Neural progenitor cell (in vitro differentiated cells): ENCODE measurements around the gene SMYD3.

Experiments used
- CTCF ChIP-seq: fragments of 200-600 bp; sonication (generic); IDR thresholded peaks from 2 replicates; pipeline ENCODE4 v1.5.1; 2017; ENCODE audit warnings: antibody characterized with exemption, mild to moderate bottlenecking
- EZH2phosphoT487 ChIP-seq: fragments of 200-600 bp; sonication (generic); IDR thresholded peaks from 2 replicates; pipeline ENCODE4 v1.6.1; 2017; ENCODE audit warnings: antibody characterized with exemption

DNA sequence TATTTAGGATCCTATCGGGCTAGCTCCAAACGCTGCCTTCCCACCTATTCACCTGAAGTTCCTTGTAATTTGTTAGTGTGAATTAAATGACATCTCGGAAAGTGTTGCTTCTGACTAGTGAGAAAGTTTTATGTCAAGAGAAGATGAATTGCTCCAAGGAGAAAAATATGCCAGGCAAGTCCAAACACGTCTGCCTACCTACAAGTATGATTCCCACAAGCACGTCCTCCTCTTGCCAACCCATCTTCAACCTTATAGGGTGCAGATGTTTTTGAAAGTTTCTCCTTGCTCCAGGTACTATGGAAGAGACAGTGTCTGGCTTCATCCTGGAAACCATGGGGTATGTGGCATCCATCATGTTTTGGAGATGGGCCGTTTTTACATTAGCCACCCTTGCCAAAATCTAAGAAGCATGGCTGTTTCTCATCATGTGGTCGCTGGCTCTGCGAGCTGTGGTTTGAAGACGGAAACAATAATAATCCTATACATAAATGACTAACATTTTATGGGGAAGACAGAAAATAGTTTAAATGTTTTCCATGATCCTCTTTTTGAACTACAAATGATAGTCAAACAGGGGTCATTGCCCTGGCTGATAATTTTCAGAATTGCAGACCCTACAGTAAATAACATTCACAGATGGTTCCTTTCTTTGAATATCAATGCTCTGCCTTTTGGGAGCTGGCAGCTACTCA is 505.8 kb downstream of the SMYD3 start:
- TF ChIP-seq CTCF (no peak), EZH2phosphoT487 (no peak)
